Activated T-helper 9 cell treated with anti-CD3 and anti-CD28 coated beads, Interleukin-2, amount 50 U/mL, for 16 hours (primary cell): ENCODE results near the gene AXIN2.

Experiments used
- DNase-seq: peaks from one replicate; pipeline ENCODE4 v3.0.0-alpha.2; 2020; ENCODE audit warnings: low read depth

Gene AXIN2

DNA sequence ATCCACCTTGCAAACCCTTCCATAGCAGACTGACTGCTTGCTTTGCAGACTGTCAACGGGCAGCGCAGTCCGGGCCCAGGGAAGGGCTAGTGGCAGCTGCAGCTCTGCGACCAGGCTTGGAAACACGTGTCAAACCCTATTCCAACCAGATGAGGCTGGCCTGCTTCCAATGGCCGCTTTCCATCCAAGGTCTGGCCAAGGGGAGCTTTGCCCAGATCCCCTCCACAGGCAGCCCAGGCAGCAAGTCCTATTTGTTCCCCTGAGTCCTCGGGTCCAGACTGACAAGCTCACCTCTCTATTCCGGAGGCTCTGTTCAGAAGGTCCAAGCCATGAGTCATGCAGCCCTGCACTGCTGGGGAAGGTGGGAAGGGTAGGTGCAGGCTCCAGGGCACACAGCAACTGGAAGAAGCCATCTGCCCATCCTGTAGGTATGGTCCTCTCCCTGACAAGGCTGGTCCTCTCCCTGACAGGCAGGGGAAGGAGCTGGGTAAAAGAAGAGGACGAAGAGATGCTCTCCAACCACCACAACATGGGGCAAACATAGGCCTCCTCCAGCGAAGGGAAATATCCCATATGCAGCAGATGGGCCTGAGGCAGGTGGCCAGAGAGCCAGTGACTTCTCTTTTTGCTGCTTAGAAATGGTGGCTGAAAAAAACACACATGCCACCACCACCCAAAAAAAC, 22.6 kb upstream of the AXIN2 start:
- no peak for DNase-seq

DNA sequence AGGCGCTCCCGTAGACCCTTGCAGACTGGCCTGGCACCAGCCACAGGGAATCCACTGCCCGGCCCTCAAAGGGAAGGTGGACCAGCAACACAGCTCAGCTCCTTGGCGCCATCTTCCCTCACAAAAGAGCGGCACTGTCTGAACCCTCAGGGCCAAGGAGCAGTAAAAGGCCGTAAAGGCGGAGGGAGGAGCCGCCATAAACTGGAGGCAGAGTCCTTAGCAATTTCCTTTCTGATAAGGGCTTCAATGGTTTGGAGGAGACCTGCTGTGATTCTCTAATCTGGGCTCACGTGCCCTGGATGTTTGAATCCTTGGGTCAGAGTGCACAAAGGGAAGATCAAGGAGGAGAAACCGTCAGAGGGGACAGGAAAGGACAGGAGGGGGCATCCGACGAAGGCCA, 15.5 kb upstream of the AXIN2 start:
- DNase-seq = no peak

DNA sequence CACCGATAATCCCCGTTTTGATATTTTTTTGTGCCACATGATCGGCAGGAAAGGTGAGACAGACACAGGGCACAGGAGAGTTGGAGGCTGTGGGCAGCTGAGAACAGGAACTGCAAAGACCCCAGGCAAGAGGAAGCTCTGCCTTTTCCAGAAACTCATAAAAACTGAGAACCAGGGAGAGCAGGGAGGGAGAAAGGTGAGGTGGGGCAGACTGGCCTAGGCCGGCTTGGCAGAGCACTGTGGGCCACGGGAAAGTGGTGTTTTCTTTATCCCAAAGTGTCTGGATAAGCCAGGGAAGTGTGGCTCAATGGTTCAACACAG, 11.8 kb upstream of the AXIN2 start:
- DNase-seq = no peak

DNA sequence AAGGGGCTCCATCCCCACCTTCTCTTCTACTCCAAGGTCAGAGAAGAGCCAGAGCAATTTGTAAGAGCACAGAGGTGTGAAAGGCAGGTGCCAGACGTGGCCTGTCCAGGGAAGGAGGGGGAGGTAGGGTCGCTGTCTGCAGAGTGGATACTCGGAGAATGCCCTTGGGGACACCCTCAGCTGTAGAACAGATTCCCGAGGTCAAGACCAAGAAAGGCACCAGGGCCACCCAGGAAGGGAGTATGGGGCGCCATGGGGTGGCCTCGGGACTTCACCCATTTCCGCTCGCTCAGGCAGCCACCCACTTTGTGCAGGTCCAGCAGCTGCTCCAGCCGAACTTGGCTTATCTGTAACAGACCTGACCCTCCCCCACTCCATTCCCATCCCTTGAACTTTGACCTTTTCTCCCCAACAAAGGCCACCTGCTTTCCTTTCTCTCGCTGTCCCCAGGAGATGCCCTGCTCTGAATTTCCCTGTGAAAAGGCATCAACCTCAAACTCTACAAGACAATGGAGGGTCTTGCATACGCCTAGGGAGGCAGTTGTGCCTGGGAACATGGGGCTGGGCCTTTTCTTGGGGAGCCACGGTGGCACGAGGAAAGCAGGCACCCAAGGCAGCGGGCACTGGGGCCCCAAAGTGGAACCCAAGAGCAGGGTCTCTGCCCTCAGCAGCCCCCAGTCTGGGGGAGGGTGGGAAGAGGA, 11.3 kb upstream of the AXIN2 start:
- DNase-seq = no peak

DNA sequence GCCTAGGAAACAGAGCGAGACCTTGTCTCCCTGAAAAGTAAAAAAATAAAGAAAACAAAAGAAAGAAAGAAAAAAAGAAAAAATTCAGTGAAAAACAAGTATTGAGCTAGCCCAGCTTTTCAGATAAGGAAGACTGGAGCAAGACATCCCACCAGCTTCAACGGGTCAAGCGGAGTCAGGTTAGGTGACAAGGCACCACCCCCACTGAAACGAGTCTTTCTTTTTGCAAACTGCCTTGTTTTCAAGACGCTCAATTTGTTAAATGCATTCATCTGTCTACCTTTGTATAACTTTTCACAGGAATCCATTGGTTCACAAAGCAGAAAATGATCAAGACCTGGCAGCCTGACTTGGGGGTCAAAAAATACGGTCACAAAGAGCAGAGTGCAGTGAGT, 10.7 kb upstream of the AXIN2 start:
- DNase-seq = no peak

DNA sequence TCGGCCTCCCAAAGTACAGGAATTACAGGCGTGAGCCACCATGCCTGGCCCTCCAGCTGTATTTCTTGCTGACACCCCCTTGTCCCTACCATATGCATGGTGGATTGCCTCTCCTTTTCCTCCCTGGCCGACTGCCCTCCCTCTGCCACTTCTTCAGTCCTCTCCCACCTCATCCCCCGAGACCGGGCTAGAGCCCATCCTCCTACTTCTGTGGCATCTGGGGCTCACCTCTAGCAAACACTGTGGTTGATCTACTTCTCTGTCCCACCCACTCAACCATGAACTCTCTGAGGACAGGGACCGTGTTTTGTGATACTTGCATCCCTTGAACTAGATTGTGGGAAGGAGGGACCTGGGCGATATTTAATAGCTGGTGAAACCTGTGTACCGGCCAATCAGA, 7.5 kb upstream of the AXIN2 start:
- DNase-seq = no peak

DNA sequence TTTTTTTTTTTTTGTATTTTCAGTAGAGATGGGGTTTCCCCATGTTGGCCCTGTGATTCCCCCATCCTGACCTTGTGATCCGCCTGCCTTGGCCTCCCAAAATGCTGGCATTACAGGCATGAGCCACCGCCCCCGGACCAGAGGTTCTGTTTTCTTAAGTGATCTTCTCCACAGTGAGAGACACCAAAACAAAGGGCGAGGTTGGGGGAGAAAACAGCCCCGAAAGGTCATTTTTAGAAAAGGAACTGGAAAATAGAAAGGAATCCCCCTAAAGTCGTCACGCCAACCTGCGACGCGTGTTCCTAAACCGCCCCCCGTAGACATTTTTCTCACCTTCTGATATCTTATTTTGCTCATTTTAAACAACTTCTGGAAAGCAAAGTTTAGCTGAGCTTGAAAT, 6.1 kb upstream of the AXIN2 start:
- DNase-seq = no peak

DNA sequence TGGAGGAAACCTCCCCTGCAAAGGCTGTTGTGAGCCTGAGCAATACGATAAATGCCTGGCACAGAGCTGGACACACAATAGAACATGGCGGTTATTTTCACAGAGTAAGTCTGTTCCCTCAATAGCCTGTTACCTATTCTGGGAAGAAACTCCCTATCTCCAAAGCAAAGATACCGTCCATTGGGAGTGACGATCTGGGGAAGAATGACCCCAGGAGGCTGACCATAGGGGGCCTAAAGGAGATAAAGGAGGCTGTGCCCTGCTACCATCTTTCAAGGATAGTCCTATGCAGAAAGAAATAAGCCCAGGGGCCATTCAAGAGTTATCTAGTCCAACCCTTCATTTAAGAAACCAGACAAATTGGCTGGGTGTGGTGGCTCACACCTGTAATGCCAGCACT, 4.1 kb upstream of the AXIN2 start:
- no peak for DNase-seq

DNA sequence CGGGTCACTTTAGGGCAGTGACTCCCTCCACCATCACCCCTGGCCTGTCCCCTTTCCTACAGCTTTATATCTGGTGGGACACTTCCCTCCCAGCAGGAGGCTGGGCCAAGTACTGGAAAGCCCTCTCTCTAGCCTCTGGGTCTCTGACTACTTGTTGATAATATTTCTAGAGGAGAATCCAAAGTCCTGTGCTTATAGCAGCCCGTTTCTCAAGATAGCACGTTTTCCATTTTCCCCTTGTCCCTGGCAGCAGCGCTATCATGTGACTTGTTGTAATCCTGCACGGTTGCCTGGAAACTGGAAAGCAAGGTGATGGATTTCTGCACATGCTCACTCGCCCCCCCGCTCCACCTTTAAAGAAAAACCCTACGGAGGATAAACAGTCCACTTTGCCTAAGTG, 3.3 kb upstream of the AXIN2 start:
- no peak for DNase-seq

DNA sequence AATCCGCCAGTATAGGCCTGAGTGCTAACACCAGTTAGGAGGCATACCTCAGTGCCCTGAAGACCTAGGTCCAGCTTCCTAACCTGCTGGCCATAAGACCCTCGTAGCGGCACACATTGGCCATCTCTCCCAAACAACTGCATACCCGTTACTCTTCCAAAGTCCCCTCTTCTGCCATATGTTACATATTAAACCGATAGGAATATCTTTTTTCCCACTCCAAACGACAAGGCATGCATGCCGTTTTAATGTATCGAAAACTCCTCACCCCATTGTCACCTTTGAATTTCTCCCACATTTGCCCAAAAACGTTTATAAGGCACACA, 721 bp upstream of the AXIN2 start:
- DNase-seq = no peak

DNA sequence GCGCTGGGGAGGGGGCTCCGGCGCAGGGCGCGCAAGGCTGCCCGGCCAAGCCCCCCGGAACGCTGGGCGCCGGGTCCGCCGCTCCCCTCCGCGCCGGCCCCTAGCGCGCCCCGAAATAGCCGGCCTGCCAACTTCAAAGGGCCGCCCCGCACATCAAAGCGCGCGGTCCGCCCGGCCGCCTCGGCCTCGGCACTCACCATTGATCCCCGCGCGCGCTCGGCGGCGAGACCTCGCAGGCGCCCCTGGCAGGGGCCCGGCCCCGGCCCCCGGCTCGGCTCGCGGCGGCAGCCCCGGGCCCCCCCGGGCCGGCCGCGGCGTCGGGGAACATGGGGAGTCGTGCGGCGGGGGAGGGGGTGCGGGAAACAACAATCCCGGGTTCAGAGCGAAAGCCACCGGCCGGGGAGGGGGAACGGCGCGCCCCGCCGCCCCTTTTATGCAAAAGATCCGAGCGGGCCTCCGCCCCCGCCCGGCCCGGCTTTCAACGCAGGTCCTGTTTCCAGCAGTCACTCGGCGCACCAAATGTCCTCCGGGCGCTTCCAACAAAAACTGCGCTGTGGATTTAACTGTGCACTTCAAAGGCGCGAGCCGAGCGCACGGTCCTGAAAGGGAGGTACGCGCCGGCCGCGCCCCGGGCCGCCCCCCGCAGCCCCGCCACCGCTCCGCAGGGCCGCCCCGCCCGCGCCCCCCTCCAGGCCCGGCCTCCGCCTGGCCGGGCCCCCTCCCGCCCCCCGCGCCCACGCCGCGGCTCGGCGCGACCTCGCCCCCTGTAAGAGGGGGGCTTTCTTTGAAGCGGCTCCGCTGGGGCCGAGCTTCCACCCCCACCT, 608 bp downstream of the AXIN2 start:
- peak; percentile 65 for DNase-seq

DNA sequence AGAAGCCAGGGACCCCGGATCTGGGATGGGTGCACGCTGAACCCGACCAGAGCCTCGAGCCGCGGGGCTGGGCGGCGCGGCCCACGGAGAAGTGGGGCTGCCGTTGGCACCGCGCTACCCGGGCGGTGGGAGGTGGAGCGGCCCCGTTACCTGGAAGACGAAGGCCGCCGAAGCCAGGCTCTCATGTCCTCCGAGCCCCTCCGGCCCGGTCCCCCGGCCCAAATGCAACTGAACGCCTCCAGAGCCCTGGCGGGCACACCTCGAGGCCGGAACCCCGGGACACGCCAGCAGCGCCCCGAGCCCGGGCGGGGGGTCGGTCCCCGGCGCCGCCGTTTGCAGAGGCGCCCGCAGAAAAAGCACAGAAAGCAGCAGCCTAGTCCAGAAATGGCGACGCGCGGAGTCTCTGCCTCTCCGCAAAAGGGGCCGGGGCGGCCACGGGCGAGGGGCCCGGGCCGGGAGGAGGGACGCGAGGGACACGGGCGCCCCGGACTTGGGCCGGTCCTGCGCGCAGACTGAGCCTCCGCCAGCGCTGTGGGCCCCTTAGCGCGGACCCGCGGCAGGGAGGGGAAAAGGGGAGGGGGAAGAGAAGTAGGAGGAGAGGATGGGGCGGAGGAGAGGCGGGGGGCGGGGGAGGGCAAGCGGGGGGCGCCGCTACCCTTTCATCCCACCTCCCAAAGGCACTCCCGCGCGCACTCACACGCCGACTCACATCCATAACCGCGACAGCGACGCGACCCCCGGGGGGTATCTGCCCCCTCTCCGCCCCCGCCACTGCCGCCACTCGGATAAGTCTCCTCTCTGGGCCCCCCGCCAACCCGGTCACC, 1.4 kb downstream of the AXIN2 start:
- DNase-seq = no peak

DNA sequence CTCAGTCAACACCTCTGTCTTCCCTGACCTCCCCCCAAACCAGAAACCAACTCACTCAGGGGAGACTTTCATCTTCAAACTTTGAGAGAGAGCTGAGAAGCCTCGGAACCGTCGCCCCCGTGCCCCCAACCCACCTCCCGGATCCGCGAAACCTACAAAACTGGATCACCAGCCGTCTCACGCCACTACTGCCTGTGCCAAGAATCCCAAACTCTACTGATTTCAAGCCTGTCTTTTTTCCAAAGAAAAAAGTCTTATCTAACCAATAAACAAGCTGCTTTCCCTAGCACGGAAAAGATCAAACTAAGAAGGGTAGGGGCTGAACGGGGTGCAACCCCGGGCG, 2.0 kb downstream of the AXIN2 start:
- DNase-seq = no peak

DNA sequence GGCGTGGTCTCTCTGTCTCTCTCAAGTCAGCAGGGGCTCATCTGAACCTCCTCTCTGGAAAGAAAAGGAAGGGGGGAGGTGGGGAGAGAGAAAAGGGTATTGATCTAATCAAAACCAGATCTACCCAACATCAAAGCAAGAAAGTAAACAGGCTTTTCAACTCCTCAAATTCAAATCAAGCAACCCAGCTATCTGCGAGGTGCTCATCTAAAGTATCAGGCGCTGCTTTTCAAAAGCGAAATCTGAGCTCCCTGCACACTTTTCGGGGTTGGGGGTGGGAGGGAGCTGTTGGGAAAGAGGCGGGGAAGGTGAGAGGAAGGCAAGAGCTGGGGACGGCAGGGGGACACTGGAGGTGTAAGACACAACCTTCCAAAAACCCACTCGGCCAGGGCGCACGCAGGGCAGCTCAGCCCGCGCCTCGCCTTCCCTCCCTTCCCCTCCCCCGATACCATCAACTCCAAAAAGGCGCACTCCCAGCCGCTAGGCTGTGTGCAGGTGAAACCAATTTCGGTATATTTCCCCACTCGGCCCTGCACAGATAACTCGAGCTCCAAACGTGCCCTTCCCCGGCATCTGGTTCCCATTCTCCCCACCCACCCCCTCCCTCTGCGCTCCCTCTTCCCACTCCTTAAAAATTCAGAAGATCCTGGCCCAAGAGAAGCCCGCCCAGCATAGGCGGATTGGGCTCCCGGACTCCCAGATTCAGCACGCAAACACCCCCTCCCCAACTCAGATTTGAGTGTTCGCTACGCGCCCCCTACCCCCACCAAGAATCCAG, 2.6 kb downstream of the AXIN2 start:
- DNase-seq = no peak

DNA sequence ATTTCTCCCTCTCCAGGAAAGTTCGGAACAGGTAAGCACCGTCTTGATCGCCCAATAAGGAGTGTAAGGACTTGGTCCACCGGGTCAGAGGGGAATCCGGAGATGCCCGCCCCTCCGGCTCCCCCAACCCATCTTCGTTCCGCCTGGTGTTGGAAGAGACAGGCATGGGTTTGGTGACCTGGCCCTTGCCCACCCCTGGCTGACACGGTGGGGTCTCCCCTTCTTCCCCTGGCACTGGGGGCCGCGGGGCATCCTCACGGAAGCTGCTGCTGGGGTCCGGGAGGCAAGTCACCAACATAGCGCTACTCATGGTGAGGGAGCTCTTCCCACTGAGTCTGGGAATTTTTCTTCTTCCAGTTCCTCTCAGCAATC, 3.2 kb downstream of the AXIN2 start:
- no peak for DNase-seq

DNA sequence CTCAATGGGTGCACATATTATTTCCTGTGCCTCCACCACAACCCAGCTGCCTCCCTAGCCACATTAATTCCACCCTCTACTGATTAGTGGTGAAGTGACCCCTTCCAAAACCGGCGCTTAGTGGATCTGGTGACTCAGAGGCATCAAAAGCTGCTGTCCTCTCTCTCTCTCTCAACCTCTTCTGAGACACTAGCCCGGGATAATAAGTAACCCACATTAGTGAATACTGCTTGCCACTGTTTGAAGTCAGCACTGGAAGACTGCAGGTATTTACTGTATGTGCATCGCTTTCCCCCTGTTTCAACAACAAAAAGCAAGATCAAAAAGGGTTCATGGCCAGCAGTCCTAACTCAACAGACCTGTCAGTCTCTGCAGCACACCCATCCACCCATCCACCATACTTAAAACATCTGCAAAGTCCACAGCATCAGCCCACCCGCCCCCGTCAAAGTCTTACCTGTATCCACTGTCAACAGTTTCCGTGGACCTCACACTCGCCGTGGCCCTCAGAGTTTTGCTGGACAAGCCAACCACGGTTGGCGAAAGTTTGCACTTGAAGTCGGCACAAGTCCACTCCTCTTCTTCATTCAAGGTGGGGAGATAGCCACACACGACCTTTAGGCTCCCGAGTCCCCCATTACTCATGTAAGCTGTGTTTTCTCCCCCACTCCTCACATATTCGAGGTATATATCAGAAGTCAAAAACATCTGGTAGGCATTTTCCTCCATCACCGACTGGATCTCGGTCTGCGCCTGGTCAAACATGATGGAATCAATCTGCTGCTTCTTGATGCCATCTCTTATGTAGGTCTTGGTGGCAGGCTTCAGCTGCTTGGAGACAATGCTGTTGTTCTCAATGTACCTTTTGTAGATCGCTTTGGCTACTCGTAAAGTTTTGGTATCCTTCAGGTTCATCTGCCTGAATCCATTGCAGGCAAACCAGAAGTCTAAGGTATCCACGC, 3.8 kb downstream of the AXIN2 start:
- no peak for DNase-seq

DNA sequence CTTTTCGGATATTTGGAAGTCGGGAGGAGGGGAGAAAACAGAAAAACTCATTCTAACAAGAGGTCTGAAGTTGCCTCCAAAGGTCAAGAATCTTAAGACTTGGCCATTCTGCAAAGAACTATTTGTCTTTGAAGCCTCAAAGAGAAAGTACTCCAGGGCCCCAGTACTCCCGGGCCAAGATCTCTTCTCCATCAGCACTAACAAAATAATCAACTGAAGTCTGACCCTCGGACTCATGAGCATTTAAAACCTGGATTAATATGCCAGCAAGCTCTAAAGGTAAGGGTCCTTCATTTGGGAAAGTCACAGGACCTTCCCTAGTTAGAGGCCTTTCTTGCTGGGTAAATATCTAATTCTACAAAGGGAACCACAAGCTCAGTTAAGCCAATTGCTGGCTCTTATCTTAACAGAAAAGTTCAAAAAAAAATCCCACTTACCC, 4.5 kb downstream of the AXIN2 start:
- no peak for DNase-seq

DNA sequence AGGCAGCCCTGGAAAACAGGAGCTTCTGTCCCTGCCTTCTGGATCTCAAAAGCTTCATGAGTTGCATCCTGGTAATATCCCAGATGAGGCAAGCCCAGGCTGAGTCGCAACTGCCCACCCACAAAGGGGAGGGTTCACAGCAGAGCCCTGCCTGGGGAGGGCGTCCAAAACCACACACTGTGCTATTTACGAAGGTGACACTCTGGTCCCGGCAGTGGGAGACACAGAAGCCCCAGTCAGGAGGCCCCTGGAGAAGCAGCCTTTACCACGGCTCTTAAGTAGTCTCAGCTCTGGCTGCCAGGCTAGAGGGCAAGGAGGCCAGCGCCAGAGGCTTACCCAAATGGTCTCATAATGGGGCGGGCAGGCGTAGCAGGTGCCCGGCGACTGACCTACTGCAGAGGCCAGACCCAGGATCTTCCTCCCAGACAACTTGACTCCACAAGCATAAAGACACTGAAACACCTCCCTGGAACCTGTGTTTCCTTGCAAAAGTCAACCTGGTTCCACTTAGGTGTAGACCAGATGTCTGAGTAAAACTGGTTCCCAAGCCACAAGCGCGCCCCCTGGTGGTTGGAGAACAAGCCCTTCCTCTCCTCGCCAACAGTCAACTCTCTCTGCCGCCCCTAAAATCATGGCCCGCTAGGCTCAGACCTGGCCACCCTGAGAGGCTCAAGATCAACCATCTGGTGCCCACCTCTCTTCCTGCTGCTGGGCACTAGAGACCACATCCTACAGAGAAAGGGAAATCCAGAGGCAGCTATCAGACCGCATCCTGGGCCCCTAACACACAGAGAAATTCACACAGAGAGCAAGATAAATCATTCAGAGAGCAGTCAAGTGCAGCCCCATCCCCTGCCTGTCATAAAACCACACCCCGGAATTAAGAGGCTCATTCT, 5.2 kb downstream of the AXIN2 start:
- peak; percentile 85 for DNase-seq

DNA sequence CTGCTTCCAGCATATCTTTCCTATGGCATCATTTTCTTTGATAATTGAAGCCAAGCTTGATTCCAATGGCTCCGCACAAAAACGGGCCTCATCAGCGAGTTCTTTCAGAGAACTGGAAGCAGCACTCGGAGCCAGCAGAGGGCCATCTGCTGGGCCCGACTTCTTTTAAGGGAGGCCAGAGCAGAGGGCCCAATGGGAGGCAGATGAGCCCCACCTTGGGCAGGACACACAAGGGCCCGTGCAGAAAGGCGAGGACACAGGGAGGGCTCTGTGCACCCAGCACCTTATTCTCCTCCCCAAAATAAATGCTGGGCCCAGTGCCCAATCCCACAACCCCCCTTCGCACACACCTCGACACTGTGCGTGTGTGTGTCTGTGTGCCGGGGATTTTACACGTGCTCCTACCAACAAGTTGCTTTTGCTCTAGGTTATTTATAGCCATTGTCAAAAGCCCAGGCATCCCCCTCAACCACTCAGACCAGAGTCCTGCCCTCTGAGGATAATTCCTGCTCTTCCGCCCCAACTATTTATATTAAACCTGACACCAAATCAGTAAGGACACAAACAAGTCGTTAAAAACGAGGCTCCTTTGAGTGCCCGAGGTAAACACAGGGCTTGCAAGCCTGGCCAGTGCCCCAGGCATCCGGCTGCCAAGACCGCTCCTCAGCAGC, 6.8 kb downstream of the AXIN2 start:
- DNase-seq = no peak
